ENCODE results near the gene PIWIL4.

The PIWIL4 gene

GRCh38 chr11:94525546-94526324 is 41.4 kb upstream of the PIWIL4 start:
- DNase-seq (ENCODE audit: extremely low spot score), result no peak
- TF ChIP-seq SP1 (IDR thresholded peaks at IDR 0.05) (no peak), SUZ12 (IDR thresholded peaks at IDR 0.05) (no peak), BHLHE40 (IDR thresholded peaks at IDR 0.05; ENCODE audit: borderline replicate concordance) (no peak), LEF1 (IDR thresholded peaks at IDR 0.05; ENCODE audit: borderline replicate concordance) (no peak), FOXA1 (IDR thresholded peaks at IDR 0.05) (no peak), FOXM1 (IDR thresholded peaks at IDR 0.05; ENCODE audit: borderline replicate concordance) (no peak), HDGF (IDR thresholded peaks at IDR 0.05; ENCODE audit: borderline replicate concordance) (no peak), ZNF384 (IDR thresholded peaks at IDR 0.05) (no peak), NFRKB (IDR thresholded peaks at IDR 0.05) (no peak), L3MBTL2 (conservative IDR thresholded peaks at IDR 0.05) (no peak), ELF4 (IDR thresholded peaks at IDR 0.05) (no peak), ARNT (IDR thresholded peaks at IDR 0.05) (no peak), FOXK2 (IDR thresholded peaks at IDR 0.05) (no peak), CTBP1 (IDR thresholded peaks at IDR 0.05; ENCODE audit: borderline replicate concordance) (no peak), TARDBP (IDR thresholded peaks at IDR 0.05) (no peak)
- TF ChIP-seq, protein P1, sequence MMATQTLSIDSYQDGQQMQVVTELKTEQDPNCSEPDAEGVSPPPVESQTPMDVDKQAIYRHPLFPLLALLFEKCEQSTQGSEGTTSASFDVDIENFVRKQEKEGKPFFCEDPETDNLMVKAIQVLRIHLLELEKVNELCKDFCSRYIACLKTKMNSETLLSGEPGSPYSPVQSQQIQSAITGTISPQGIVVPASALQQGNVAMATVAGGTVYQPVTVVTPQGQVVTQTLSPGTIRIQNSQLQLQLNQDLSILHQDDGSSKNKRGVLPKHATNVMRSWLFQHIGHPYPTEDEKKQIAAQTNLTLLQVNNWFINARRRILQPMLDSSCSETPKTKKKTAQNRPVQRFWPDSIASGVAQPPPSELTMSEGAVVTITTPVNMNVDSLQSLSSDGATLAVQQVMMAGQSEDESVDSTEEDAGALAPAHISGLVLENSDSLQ (IDR thresholded peaks at IDR 0.05), result no peak
- POLR2A ChIA-PET, result interaction anchor here (0.8 kb wide), 1 partner anchor 19 kb away, joined by 3 read pairs; no protein-coding TSS in a partner anchor
- CTCF ChIA-PET, result interaction anchor here (0.5 to 1.4 kb wide), 2 partner anchors 630 to 814 kb away, joined by 4 to 6 read pairs; no protein-coding TSS in a partner anchor

- ChIA-PET CTCF (interaction anchor here (0.5 kb wide), 1 partner anchor 815 kb away, joined by 4 read pairs; no protein-coding TSS in a partner anchor), POLR2A (no interaction called here)
- no peak for DNase-seq (ENCODE audit: extremely low spot score)
- no peak for TF ChIP-seq L3MBTL2 (conservative IDR thresholded peaks at IDR 0.05)
- TF ChIP-seq SP1 (IDR thresholded peaks at IDR 0.05), result no peak
- TF ChIP-seq, protein P1 (IDR thresholded peaks at IDR 0.05), result no peak
- no peak for TF ChIP-seq FOXA1 (IDR thresholded peaks at IDR 0.05)
- no peak for TF ChIP-seq ZNF384 (IDR thresholded peaks at IDR 0.05)
- no peak for TF ChIP-seq ARNT (IDR thresholded peaks at IDR 0.05)
- no peak for TF ChIP-seq SUZ12 (IDR thresholded peaks at IDR 0.05)
- no peak for TF ChIP-seq TARDBP (IDR thresholded peaks at IDR 0.05)
These were observed 40.3 kb upstream of the PIWIL4 start for GRCh38 chr11:94526645-94527438.

- CTCF ChIA-PET, result no interaction called here
- POLR2A ChIA-PET, result no interaction called here
- TF ChIP-seq TARDBP (IDR thresholded peaks at IDR 0.05), result no peak
- no peak for TF ChIP-seq FOXM1 (IDR thresholded peaks at IDR 0.05; ENCODE audit: borderline replicate concordance)
- no peak for TF ChIP-seq L3MBTL2 (conservative IDR thresholded peaks at IDR 0.05)
- no peak for TF ChIP-seq ELF4 (IDR thresholded peaks at IDR 0.05)
- TF ChIP-seq ARNT (IDR thresholded peaks at IDR 0.05), result no peak
- no peak for TF ChIP-seq NFRKB (IDR thresholded peaks at IDR 0.05)
- no peak for TF ChIP-seq ZNF384 (IDR thresholded peaks at IDR 0.05)
- no peak for TF ChIP-seq HDGF (IDR thresholded peaks at IDR 0.05; ENCODE audit: borderline replicate concordance)
- no peak for TF ChIP-seq LEF1 (IDR thresholded peaks at IDR 0.05; ENCODE audit: borderline replicate concordance)
- no peak for TF ChIP-seq FOXK2 (IDR thresholded peaks at IDR 0.05)
- no peak for TF ChIP-seq SP1 (IDR thresholded peaks at IDR 0.05)
- no peak for TF ChIP-seq CTBP1 (IDR thresholded peaks at IDR 0.05; ENCODE audit: borderline replicate concordance)
- TF ChIP-seq, protein P1 (IDR thresholded peaks at IDR 0.05), result no peak
- TF ChIP-seq FOXA1 (IDR thresholded peaks at IDR 0.05), result no peak
- no peak for TF ChIP-seq SUZ12 (IDR thresholded peaks at IDR 0.05)
- no peak for DNase-seq (ENCODE audit: extremely low spot score)
These were observed 38.6 kb upstream of the PIWIL4 start for GRCh38 chr11:94528551-94528950.

DNA sequence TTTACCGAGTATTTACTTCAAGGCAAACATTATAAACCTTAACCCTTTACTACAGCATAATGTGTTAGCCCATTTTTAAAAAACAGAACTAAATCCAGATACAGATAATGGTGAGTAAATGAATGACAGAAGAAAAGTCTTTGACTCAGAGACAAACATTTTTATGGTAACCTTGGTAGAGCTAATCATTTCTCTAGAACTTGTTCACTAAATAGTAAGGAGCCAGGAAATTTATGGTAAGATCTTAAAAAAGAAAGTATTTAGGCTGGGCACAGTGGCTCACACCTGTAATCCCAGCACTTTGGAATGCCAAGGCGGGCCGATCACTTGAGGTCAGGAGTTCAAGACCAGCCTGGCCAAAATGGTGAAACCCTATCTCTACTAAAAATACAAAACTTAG is 35.0 kb upstream of the PIWIL4 start:
- ChIA-PET CTCF (no interaction called here), POLR2A (no interaction called here)
- no peak for DNase-seq (ENCODE audit: extremely low spot score)
- TF ChIP-seq FOXK2 (IDR thresholded peaks at IDR 0.05) (no peak), ARNT (IDR thresholded peaks at IDR 0.05) (no peak), FOXM1 (IDR thresholded peaks at IDR 0.05; ENCODE audit: borderline replicate concordance) (no peak), ZNF384 (IDR thresholded peaks at IDR 0.05) (no peak), HDGF (IDR thresholded peaks at IDR 0.05; ENCODE audit: borderline replicate concordance) (no peak), TARDBP (IDR thresholded peaks at IDR 0.05) (no peak), ELF4 (IDR thresholded peaks at IDR 0.05) (no peak), CTBP1 (IDR thresholded peaks at IDR 0.05; ENCODE audit: borderline replicate concordance) (no peak), BHLHE40 (IDR thresholded peaks at IDR 0.05; ENCODE audit: borderline replicate concordance) (no peak), L3MBTL2 (conservative IDR thresholded peaks at IDR 0.05) (no peak), NFRKB (IDR thresholded peaks at IDR 0.05) (no peak), LEF1 (IDR thresholded peaks at IDR 0.05; ENCODE audit: borderline replicate concordance) (no peak), SP1 (IDR thresholded peaks at IDR 0.05) (no peak), SUZ12 (IDR thresholded peaks at IDR 0.05) (no peak), FOXA1 (IDR thresholded peaks at IDR 0.05) (no peak)
- TF ChIP-seq, protein P1 (IDR thresholded peaks at IDR 0.05), result no peak

DNA sequence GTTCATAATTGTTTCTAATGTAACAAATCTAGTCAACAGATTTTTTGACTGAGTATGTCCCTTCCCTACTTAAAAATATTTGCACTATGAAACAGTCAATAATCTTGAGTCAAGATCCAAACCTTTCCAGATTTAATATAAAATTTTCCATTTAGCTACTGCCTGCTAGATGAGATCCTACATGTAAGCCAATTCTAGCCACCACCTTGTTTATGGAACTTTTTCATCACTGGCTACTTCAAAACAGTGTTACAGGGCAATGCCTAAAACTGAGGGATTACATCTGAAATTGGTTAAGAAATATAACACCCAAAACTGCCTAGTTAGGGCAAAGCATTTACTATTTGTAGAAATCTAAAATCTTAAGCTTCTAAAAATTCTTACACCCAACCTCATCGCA is 34.0 kb upstream of the PIWIL4 start:
- POLR2A ChIA-PET, result no interaction called here
- CTCF ChIA-PET, result no interaction called here
- no peak for DNase-seq (ENCODE audit: extremely low spot score)
- TF ChIP-seq SUZ12 (IDR thresholded peaks at IDR 0.05), result no peak
- TF ChIP-seq BHLHE40 (IDR thresholded peaks at IDR 0.05; ENCODE audit: borderline replicate concordance), result no peak
- TF ChIP-seq ELF4 (IDR thresholded peaks at IDR 0.05), result no peak
- no peak for TF ChIP-seq NFRKB (IDR thresholded peaks at IDR 0.05)
- no peak for TF ChIP-seq ZNF384 (IDR thresholded peaks at IDR 0.05)
- no peak for TF ChIP-seq FOXK2 (IDR thresholded peaks at IDR 0.05)
- no peak for TF ChIP-seq TARDBP (IDR thresholded peaks at IDR 0.05)
- TF ChIP-seq, protein P1 (IDR thresholded peaks at IDR 0.05), result no peak
- no peak for TF ChIP-seq HDGF (IDR thresholded peaks at IDR 0.05; ENCODE audit: borderline replicate concordance)

All from HEK293T (cell line).